OCI-LY3 (cell line): ENCODE measurements around the gene CFAP69.

ENCODE experiments used
- H2AFZ ChIP-seq: fragments of 200-600, 300-600 bp; shearing (Covaris generic); 2 replicates; pipeline ENCODE4 v1.6.0; 2014; ENCODE audit warnings: antibody characterized with exemption, low read depth, low read length
- H3K27ac ChIP-seq: fragments of 200-600, 300-600 bp; sonication (generic); 2 replicates; pipeline ENCODE4 v1.5.1; 2014; ENCODE audit warnings: mild to moderate bottlenecking, low read length, moderate library complexity, mixed read lengths
- H3K27me3 ChIP-seq: fragments of 200-600, 300-600 bp; sonication (generic); 2 replicates; pipeline ENCODE4 v1.6.1; 2014; ENCODE audit warnings: low read depth, low read length, mixed read lengths
- H3K36me3 ChIP-seq: fragments of 200-600, 300-600 bp; sonication (generic); replicated peaks from 2 replicates; pipeline ENCODE3; 2014; ENCODE audit warnings: low read depth, low read length, mixed read lengths
- H3K4me1 ChIP-seq: fragments of 300-600, 200-600 bp; sonication (generic); 2 replicates; pipeline ENCODE4 v1.6.1; 2014; ENCODE audit warnings: low read length, mixed read lengths
- H3K4me2 ChIP-seq: fragments of 200-600, 300-600 bp; sonication (generic); 2 replicates; pipeline ENCODE4 v1.6.1; 2014; ENCODE audit warnings: low read length, mixed read lengths
- H3K4me3 ChIP-seq: fragments of 300-600, 200-600 bp; sonication (generic); 2 replicates; pipeline ENCODE4 v1.5.1; 2014; ENCODE audit warnings: antibody characterized with exemption, mild to moderate bottlenecking, low read length, moderate library complexity
- H3K79me2 ChIP-seq: fragments of 300-600, 200-600 bp; shearing (Covaris generic); 2 replicates; pipeline ENCODE4 v1.6.1; 2014; ENCODE audit warnings: mild to moderate bottlenecking, low read length, mixed read lengths
- H3K9ac ChIP-seq: fragments of 300-600, 200-600 bp; shearing (Covaris generic); 2 replicates; pipeline ENCODE4 v1.6.0; 2014; ENCODE audit warnings: mild to moderate bottlenecking, low read length, moderate library complexity
- H3K9me3 ChIP-seq: fragments of 200-600, 300-600 bp; shearing (Covaris generic); 2 replicates; pipeline ENCODE4 v1.6.1; 2014; ENCODE audit warnings: low read length, mixed read lengths; ENCODE audit not compliant: insufficient read depth
- H4K20me1 ChIP-seq: fragments of 200-600, 300-600 bp; sonication (generic); 2 replicates; pipeline ENCODE4 v1.6.1; 2016; ENCODE audit warnings: low read length, mixed read lengths; ENCODE audit not compliant: insufficient read depth
- CTCF ChIP-seq: fragments of 200-600, 300-600 bp; sonication (generic); IDR thresholded peaks from 2 replicates; pipeline ENCODE4 v1.5.1; 2014; ENCODE audit warnings: antibody characterized with exemption, low read length, low read depth
- EZH2phosphoT487 ChIP-seq: fragments of 200-600 bp; shearing (Covaris generic); IDR thresholded peaks from 2 replicates; pipeline ENCODE4 v1.6.1; 2018; ENCODE audit warnings: antibody characterized with exemption, mixed run types, low read depth

The CFAP69 gene

GRCh38 chr7:90238022-90238421 is 7.0 kb upstream of the CFAP69 start:
- Histone ChIP-seq H3K9ac (peak overlapping the region; percentile 2; the same call in 1 of the 2 replicates), H3K79me2 (no peaks in the 10 kb centered on the region), H3K4me2 (peak overlapping the region; percentile 65), H3K27me3 (no peaks in the 10 kb centered on the region), H3K36me3 (peaks cover 11% of the 10 kb centered on the region), H2AFZ (no peak overlapping the region), H3K27ac (peak overlapping the region; percentile 65), H3K4me3 (no peak overlapping the region; the same call in 1 of the 2 replicates), H4K20me1 (no peaks in the 10 kb centered on the region), H3K4me1 (peaks cover 50% of the 10 kb centered on the region), H3K9me3 (no peaks in the 10 kb centered on the region)
- TF ChIP-seq EZH2phosphoT487: no peak
- no peak for TF ChIP-seq CTCF

- Histone ChIP-seq H4K20me1 (no peaks in the 10 kb centered on the region), H3K4me2 (peak overlapping the region; percentile 65), H3K4me1 (peaks cover 56% of the 10 kb centered on the region), H3K9ac (0 out of 2 replicates have a peak overlapping the region, but pooled peaks have one; percentile 2), H3K27me3 (no peaks in the 10 kb centered on the region), H3K27ac (peak overlapping the region; percentile 65), H3K4me3 (no peak overlapping the region; the same call in 1 of the 2 replicates), H3K79me2 (no peaks in the 10 kb centered on the region), H3K36me3 (peaks cover 11% of the 10 kb centered on the region), H3K9me3 (no peaks in the 10 kb centered on the region), H2AFZ (no peak overlapping the region)
- TF ChIP-seq CTCF: no peak
- TF ChIP-seq EZH2phosphoT487: no peak
Measured at GRCh38 chr7:90238583-90238982, 6.4 kb upstream of the CFAP69 start.

GRCh38 chr7:90239050-90239449 is 5.9 kb upstream of the CFAP69 start:
- Histone ChIP-seq H3K4me3 (no peak overlapping the region), H3K9me3 (no peaks in the 10 kb centered on the region), H3K79me2 (no peaks in the 10 kb centered on the region), H3K4me2 (peak overlapping the region; percentile 65), H3K27ac (peak overlapping the region; percentile 65), H3K9ac (no peak overlapping the region), H3K36me3 (peaks cover 11% of the 10 kb centered on the region), H4K20me1 (no peaks in the 10 kb centered on the region), H2AFZ (0 out of 2 replicates have a peak overlapping the region, but pooled peaks have one; percentile 49), H3K4me1 (peaks cover 61% of the 10 kb centered on the region), H3K27me3 (no peaks in the 10 kb centered on the region)
- no peak for TF ChIP-seq EZH2phosphoT487

GRCh38 chr7:90239625-90240228 is 5.2 kb upstream of the CFAP69 start:
- no peaks in the 10 kb centered on the region for H3K27me3 ChIP-seq
- H3K4me3 ChIP-seq: peak overlapping the region; percentile 22; the same call in 1 of the 2 replicates
- H3K27ac ChIP-seq: peak overlapping the region; percentile 65; the same call in 1 of the 2 replicates
- peak overlapping the region; percentile 65 for H3K4me2 ChIP-seq
- H3K36me3 ChIP-seq: peaks cover 11% of the 10 kb centered on the region
- peak overlapping the region; percentile 49; the same call in 1 of the 2 replicates for H2AFZ ChIP-seq
- 0 out of 2 replicates have a peak overlapping the region, but pooled peaks have one; percentile 8 for H3K9ac ChIP-seq
- no peaks in the 10 kb centered on the region for H3K9me3 ChIP-seq
- TF ChIP-seq CTCF (no peak), EZH2phosphoT487 (no peak)
- no peaks in the 10 kb centered on the region for H4K20me1 ChIP-seq
- H3K79me2 ChIP-seq: no peaks in the 10 kb centered on the region
- peaks cover 67% of the 10 kb centered on the region for H3K4me1 ChIP-seq
